Endodermal cell (in vitro differentiated cells): ENCODE data around the gene RPL7A. TPM values are rescaled to one million over a fixed set of nuclear protein-coding genes. Genes with fewer than 3 reads are reported as not detected.

Experiments used
- DNase-seq: peaks from one replicate; pipeline ENCODE4 v3.0.0-alpha.2; 2017
- H3K27ac ChIP-seq: 2 replicates; pipeline ENCODE4 v1.5.1; 2013; ENCODE audit warnings: mild to moderate bottlenecking, low read depth, low read length, moderate library complexity
- H3K27me3 ChIP-seq: 2 replicates; pipeline ENCODE4 v1.6.1; 2013; ENCODE audit warnings: mild to moderate bottlenecking, low read length, moderate library complexity; ENCODE audit not compliant: insufficient read depth, control insufficient read depth, poor library complexity, severe bottlenecking
- H3K36me3 ChIP-seq: 2 replicates; pipeline ENCODE4 v1.7.0; 2013; ENCODE audit warnings: mild to moderate bottlenecking, low read length, moderate library complexity; ENCODE audit not compliant: control insufficient read depth, insufficient read depth
- H3K4me1 ChIP-seq: one replicate; pipeline ENCODE4 v1.7.0; 2013; ENCODE audit warnings: low read length; ENCODE audit not compliant: control insufficient read depth, insufficient read depth
- H3K4me3 ChIP-seq: 2 replicates; pipeline ENCODE4 v1.5.1; 2013; ENCODE audit warnings: mild to moderate bottlenecking, low read length, moderate library complexity
- H3K9ac ChIP-seq: 2 replicates; pipeline ENCODE4 v1.6.1; 2013; ENCODE audit warnings: mild to moderate bottlenecking, low read length, moderate library complexity; ENCODE audit not compliant: poor library complexity, severe bottlenecking; ENCODE audit errors: extremely low read depth
- H3K9me3 ChIP-seq: 2 replicates; pipeline ENCODE4 v1.6.1; 2013; ENCODE audit warnings: mild to moderate bottlenecking, low read length, moderate library complexity; ENCODE audit not compliant: control insufficient read depth
- H3K27ac Mint-ChIP-seq: 2 replicates; pipeline ENCODE4 v1.8.0; 2020; ENCODE audit warnings: mixed read lengths
- H3K27me3 Mint-ChIP-seq: 2 replicates; pipeline ENCODE4 v1.8.0; 2021; ENCODE audit warnings: mild to moderate bottlenecking, mixed read lengths; ENCODE audit not compliant: insufficient read depth
- H3K36me3 Mint-ChIP-seq: 2 replicates; pipeline ENCODE4 v1.8.0; 2020; ENCODE audit warnings: low read depth, mixed read lengths
- H3K4me1 Mint-ChIP-seq: 2 replicates; pipeline ENCODE4 v1.8.0; 2020; ENCODE audit warnings: mixed read lengths
- H3K4me3 Mint-ChIP-seq: 2 replicates; pipeline ENCODE4 v1.8.0; 2020; ENCODE audit warnings: mild to moderate bottlenecking, moderate library complexity, mixed read lengths
- H3K9me3 Mint-ChIP-seq: 2 replicates; pipeline ENCODE4 v1.8.0; 2020; ENCODE audit warnings: mild to moderate bottlenecking, mixed read lengths
- WGBS, 2 experiments: methylation state at CpG; one replicate each; pipeline versions ENCODE4 v1.1.5 to v1.1.7; 2013; ENCODE audit warnings: missing lambda C conversion rate in 2 of 2, mixed read lengths in 1 of 2; ENCODE audit not compliant: insufficient coverage in 1 of 2, insufficient read length in 1 of 2; 5-methylcytosine and 5-hydroxymethylcytosine counted together
- total RNA-seq, 2 donors: library from RNA; stranded (reverse); fragmentation: NEBNext Ultra II Directional in 1 of 2; extraction: Animal tissue kit (Norgen Biotek cat#: 25700) in 1 of 2; gene quantifications; 2 replicates in 1 of 2; 3 replicates in 1 of 2; pipeline ENCODE4 v1.2.1, GENCODE V29; 2021
- TF ChIP-seq, protein P1 (sequence below): fragments of 200-600 bp; sonication (generic); conservative IDR thresholded peaks from 2 replicates; pipeline ENCODE4 v1.5.0; 2021; ENCODE audit warnings: antibody characterized with exemption, mild to moderate bottlenecking

The RPL7A gene
- total RNA-seq, 2 donors from 2014 or later, result 2,418 to 2,634 TPM

DNA sequence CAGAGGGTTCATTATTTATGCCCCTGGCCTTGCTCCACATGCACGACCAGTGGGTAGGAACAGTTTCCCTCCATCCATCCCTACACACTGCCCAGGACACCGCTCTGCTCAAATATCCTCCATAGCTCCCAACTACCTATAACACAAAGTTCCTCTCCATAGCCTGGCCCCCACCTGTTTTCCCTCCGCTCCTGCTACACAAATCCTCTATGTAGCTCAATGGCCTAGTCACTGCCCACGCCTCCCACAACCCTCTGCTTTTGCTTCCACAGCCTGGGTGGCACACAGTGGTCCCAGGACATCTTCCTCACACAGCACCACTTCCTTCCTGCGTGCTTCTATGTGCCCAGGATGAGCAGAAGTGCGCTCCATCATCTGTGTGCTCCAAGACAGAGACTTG lies 49.4 kb downstream of the RPL7A start:
- Mint-ChIP-seq H3K27me3 (peaks cover 14% of the 10 kb centered on the region), H3K4me1 (no peaks in the 10 kb centered on the region), H3K4me3 (no peak overlapping the region), H3K36me3 (no peaks in the 10 kb centered on the region), H3K27ac (no peak overlapping the region), H3K9me3 (no peaks in the 10 kb centered on the region)
- DNase-seq, result no peak
- Histone ChIP-seq H3K4me1 (no peaks in the 10 kb centered on the region), H3K9me3 (no peaks in the 10 kb centered on the region), H3K27me3 (no peaks in the 10 kb centered on the region), H3K9ac (no peak overlapping the region), H3K27ac (no peak overlapping the region), H3K4me3 (no peak overlapping the region), H3K36me3 (no peaks in the 10 kb centered on the region)
- WGBS, 2 experiments, result 90 to 91% methylated on average over 5 to 6 of the region's 6 CpGs
- TF ChIP-seq, protein P1, sequence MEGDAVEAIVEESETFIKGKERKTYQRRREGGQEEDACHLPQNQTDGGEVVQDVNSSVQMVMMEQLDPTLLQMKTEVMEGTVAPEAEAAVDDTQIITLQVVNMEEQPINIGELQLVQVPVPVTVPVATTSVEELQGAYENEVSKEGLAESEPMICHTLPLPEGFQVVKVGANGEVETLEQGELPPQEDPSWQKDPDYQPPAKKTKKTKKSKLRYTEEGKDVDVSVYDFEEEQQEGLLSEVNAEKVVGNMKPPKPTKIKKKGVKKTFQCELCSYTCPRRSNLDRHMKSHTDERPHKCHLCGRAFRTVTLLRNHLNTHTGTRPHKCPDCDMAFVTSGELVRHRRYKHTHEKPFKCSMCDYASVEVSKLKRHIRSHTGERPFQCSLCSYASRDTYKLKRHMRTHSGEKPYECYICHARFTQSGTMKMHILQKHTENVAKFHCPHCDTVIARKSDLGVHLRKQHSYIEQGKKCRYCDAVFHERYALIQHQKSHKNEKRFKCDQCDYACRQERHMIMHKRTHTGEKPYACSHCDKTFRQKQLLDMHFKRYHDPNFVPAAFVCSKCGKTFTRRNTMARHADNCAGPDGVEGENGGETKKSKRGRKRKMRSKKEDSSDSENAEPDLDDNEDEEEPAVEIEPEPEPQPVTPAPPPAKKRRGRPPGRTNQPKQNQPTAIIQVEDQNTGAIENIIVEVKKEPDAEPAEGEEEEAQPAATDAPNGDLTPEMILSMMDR, result no peak

GRCh38 chr9:133397895-133398294 lies 49.9 kb downstream of the RPL7A start:
- Histone ChIP-seq H3K4me3 (no peak overlapping the region), H3K27ac (no peak overlapping the region), H3K9me3 (no peaks in the 10 kb centered on the region), H3K27me3 (no peaks in the 10 kb centered on the region), H3K36me3 (no peaks in the 10 kb centered on the region), H3K9ac (no peak overlapping the region), H3K4me1 (no peaks in the 10 kb centered on the region)
- Mint-ChIP-seq H3K4me1 (no peaks in the 10 kb centered on the region), H3K27me3 (peaks cover 14% of the 10 kb centered on the region), H3K36me3 (no peaks in the 10 kb centered on the region), H3K9me3 (no peaks in the 10 kb centered on the region), H3K27ac (no peak overlapping the region), H3K4me3 (no peak overlapping the region)
- no peak for DNase-seq
- WGBS, 2 experiments, result 86 to 87% methylated on average over 6 to 9 of the region's 9 CpGs
- TF ChIP-seq, protein P1, result no peak

DNA sequence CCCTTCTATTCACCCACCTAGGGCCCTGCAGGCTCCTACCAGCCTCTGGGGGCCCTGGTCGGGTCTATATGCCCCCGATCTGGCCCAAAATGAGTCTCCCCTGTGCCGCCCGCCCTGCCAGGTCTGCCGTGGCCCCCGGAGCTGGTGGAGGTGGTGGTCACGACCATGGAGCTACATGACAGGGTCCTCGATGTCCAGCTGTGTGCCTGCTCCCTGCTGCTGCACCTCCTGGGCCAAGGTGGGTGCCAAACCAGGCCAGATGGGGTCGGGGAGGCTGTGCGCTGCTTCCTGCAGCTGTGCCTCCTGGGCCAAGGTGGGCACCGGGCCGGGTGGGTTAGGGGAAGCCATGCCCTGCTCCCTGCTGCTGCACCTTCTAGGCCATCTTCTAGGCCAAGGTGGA lies 52.3 kb downstream of the RPL7A start:
- no peak overlapping the region for H3K4me3 ChIP-seq
- Mint-ChIP-seq H3K4me3 (no peak overlapping the region), H3K27me3 (peaks cover 5% of the 10 kb centered on the region), H3K4me1 (no peaks in the 10 kb centered on the region), H3K36me3 (peaks cover 9% of the 10 kb centered on the region), H3K27ac (no peak overlapping the region), H3K9me3 (no peaks in the 10 kb centered on the region)
- no peaks in the 10 kb centered on the region for H3K9me3 ChIP-seq
- WGBS, 2 experiments, result 85 to 91% methylated on average over 6 to 12 of the region's 12 CpGs
- no peak for DNase-seq
- H3K36me3 ChIP-seq, result peaks cover 2% of the 10 kb centered on the region
- H3K27me3 ChIP-seq, result no peaks in the 10 kb centered on the region
- H3K27ac ChIP-seq, result no peak overlapping the region
- no peaks in the 10 kb centered on the region for H3K4me1 ChIP-seq
- TF ChIP-seq, protein P1, result no peak
- H3K9ac ChIP-seq, result no peak overlapping the region

Other genes with a start within 250 kb of the RPL7A start
- 10 to 100 TPM; 28.0 to 30.7 TPM for gene RALGDS, start 227.0 kb upstream of the RPL7A start, total RNA-seq
- 10 to 100 TPM; 28.2 to 29.1 TPM for gene GBGT1, start 184.3 kb upstream of the RPL7A start, total RNA-seq
- gene OBP2B, start 139.0 kb upstream of the RPL7A start, total RNA-seq, result not detected
- 1 to 10 TPM in 1 of 2 donors, under 1 TPM in 1; 0.35 to 1.2 TPM for gene ABO, start 73.0 kb upstream of the RPL7A start, total RNA-seq
- gene SURF6, start 12.0 kb upstream of the RPL7A start, total RNA-seq, result 10 to 100 TPM; 22.9 to 27.5 TPM
- gene MED22, start 87 bp upstream of the RPL7A start, total RNA-seq, result 10 to 100 TPM; 54.6 to 57.3 TPM
- 10 to 100 TPM; 45.1 to 54.4 TPM for gene SURF1, start 8.3 kb downstream of the RPL7A start, total RNA-seq
- gene SURF2, start 8.3 kb downstream of the RPL7A start, total RNA-seq, result 10 to 100 TPM; 18.0 to 25.9 TPM
- gene SURF4, start 27.8 kb downstream of the RPL7A start, total RNA-seq, result 100 to 1,000 TPM; 178 to 187 TPM
- gene STKLD1, start 28.1 kb downstream of the RPL7A start, total RNA-seq, result under 1 TPM in 1 of 2 donors, not detected in 1; 0.95 TPM
- gene REXO4, start 69.8 kb downstream of the RPL7A start, total RNA-seq, result 10 to 100 TPM; 30.2 to 36.5 TPM
- 10 to 100 TPM; 13.5 to 21.7 TPM for gene ADAMTS13, start 74.1 kb downstream of the RPL7A start, total RNA-seq
- gene CACFD1, start 111.8 kb downstream of the RPL7A start, total RNA-seq, result 10 to 100 TPM; 30.6 to 35.0 TPM
- 10 to 100 TPM; 11.6 to 17.7 TPM for gene SLC2A6, start 130.9 kb downstream of the RPL7A start, total RNA-seq
- gene MYMK, start 176.7 kb downstream of the RPL7A start, total RNA-seq, result not detected
- gene ADAMTSL2, start 186.5 kb downstream of the RPL7A start, total RNA-seq, result under 1 TPM; 0.18 to 0.93 TPM